IMR-90 (cell line): ENCODE measurements around the gene ADCY4. TPM values are rescaled to one million over a fixed set of nuclear protein-coding genes. Genes with fewer than 3 reads are reported as not detected.

ENCODE experiments used
- ATAC-seq: fragments of 200-7000 bp; cut with Tn5 transposase; 2 replicates; pipeline ENCODE4 v1.9.1; 2020; ENCODE audit warnings: low read depth, mild to moderate bottlenecking, moderate library complexity
- BruUV-seq: library from RNA; stranded (reverse); fragments of 400-500 nt; replicated peaks from 2 replicates; lab custom pipeline; 2021; lab: Mats Ljungman, UMichigan
- CTCF ChIA-PET: fragments of 300-600 bp; formaldehyde crosslinking; extraction: SDS; loops from one replicate; lab custom pipeline; 2021; ENCODE audit warnings: antibody characterized with exemption; lab: Yijun Ruan, JAX
- POLR2A ChIA-PET: fragments of 300-600 bp; sonication (Branson Sonifier 250); formaldehyde crosslinking; loops from one replicate; lab custom pipeline; 2022; ENCODE audit warnings: antibody characterized with exemption; ENCODE audit not compliant: unreplicated experiment; lab: Charles Lee
- DNase-seq: peaks from one replicate; pipeline ENCODE4 v3.0.0; 2013
- H2AFZ ChIP-seq: replicated peaks from 2 replicates; pipeline ENCODE3; 2013; ENCODE audit warnings: low read length, mild to moderate bottlenecking; ENCODE audit not compliant: poor library complexity
- H2AK5ac ChIP-seq: 2 replicates; pipeline ENCODE4 v1.6.1; 2013; ENCODE audit warnings: low read depth, low read length, inconsistent platforms
- H2AK9ac ChIP-seq: replicated peaks from 2 replicates; pipeline ENCODE3; 2013; ENCODE audit warnings: mild to moderate bottlenecking, low read depth, low read length, moderate library complexity; ENCODE audit not compliant: poor library complexity
- H2BK120ac ChIP-seq: 2 replicates; pipeline ENCODE4 v1.6.1; 2013; ENCODE audit warnings: low read depth, low read length, inconsistent platforms
- H2BK15ac ChIP-seq: 3 replicates; pipeline ENCODE4 v1.6.1; 2013; ENCODE audit warnings: low read depth, low read length, inconsistent platforms
- H2BK20ac ChIP-seq: 2 replicates; pipeline ENCODE4 v1.6.1; 2013; ENCODE audit warnings: low read depth, mild to moderate bottlenecking, inconsistent platforms, low read length, moderate library complexity
- H2BK5ac ChIP-seq: 2 replicates; pipeline ENCODE4 v1.6.1; 2013; ENCODE audit warnings: mild to moderate bottlenecking, low read depth, low read length, inconsistent platforms; ENCODE audit not compliant: poor library complexity, severe bottlenecking
- H3K14ac ChIP-seq: replicated peaks from 2 replicates; pipeline ENCODE4 v1.6.1; 2013; ENCODE audit warnings: low read depth, low read length, inconsistent platforms
- H3K18ac ChIP-seq: 2 replicates; pipeline ENCODE4 v1.6.1; 2013; ENCODE audit warnings: low read depth, low read length, control low read depth
- H3K23ac ChIP-seq: 2 replicates; pipeline ENCODE4 v1.6.1; 2013; ENCODE audit warnings: low read depth, low read length, inconsistent platforms
- H3K27ac ChIP-seq: 2 replicates; pipeline ENCODE4 v1.5.1; 2013; ENCODE audit warnings: mild to moderate bottlenecking, control low read depth, low read length; ENCODE audit not compliant: insufficient read depth
- H3K27me3 ChIP-seq: 2 replicates; pipeline ENCODE4 v1.6.1; 2013; ENCODE audit warnings: low read length; ENCODE audit not compliant: control insufficient read depth, insufficient read depth
- H3K36me3 ChIP-seq: 2 replicates; pipeline ENCODE4 v1.6.1; 2013; ENCODE audit warnings: low read length, mixed read lengths; ENCODE audit not compliant: control insufficient read depth, insufficient read depth
- H3K4ac ChIP-seq: 2 replicates; pipeline ENCODE4 v1.6.1; 2013; ENCODE audit warnings: low read depth, low read length, inconsistent platforms
- H3K4me1 ChIP-seq: 2 replicates; pipeline ENCODE4 v1.6.1; 2013; ENCODE audit warnings: low read length, mixed read lengths; ENCODE audit not compliant: control insufficient read depth, insufficient read depth
- H3K4me2 ChIP-seq: 2 replicates; pipeline ENCODE4 v1.6.1; 2013; ENCODE audit warnings: low read depth, mild to moderate bottlenecking, control low read depth, low read length, moderate library complexity
- H3K4me3 ChIP-seq: 2 replicates; pipeline ENCODE4 v1.5.1; 2013; ENCODE audit warnings: low read depth, mild to moderate bottlenecking, control low read depth, low read length, moderate library complexity; ENCODE audit not compliant: insufficient read depth
- H3K56ac ChIP-seq: 2 replicates; pipeline ENCODE4 v1.6.1; 2013; ENCODE audit warnings: low read length, inconsistent platforms; ENCODE audit not compliant: insufficient read depth; ENCODE audit errors: extremely low read depth
- H3K79me1 ChIP-seq, 2 experiments: 2 replicates each; pipeline ENCODE4 v1.6.1; 2013; ENCODE audit warnings: low read length in 2 of 2, inconsistent platforms in 1 of 2, low read depth in 1 of 2
- H3K9ac ChIP-seq: 2 replicates; pipeline ENCODE4 v1.6.1; 2013; ENCODE audit warnings: low read depth, low read length, control low read depth
- H3K9me1 ChIP-seq: 2 replicates; pipeline ENCODE4 v1.6.1; 2013; ENCODE audit warnings: low read length, inconsistent platforms; ENCODE audit not compliant: insufficient read depth
- H3K9me3 ChIP-seq: 2 replicates; pipeline ENCODE4 v1.6.1; 2013; ENCODE audit warnings: low read length; ENCODE audit not compliant: control insufficient read depth, insufficient read depth
- H4K20me1 ChIP-seq: 2 replicates; pipeline ENCODE4 v1.6.1; 2013; ENCODE audit warnings: low read length, inconsistent platforms; ENCODE audit not compliant: insufficient read depth
- H4K5ac ChIP-seq: 2 replicates; pipeline ENCODE4 v1.6.1; 2013; ENCODE audit warnings: mild to moderate bottlenecking, low read depth, low read length, control low read depth
- H4K8ac ChIP-seq, 2 experiments: 2 replicates each; pipeline ENCODE4 v1.6.1; 2013; ENCODE audit warnings: low read depth in 2 of 2, low read length in 2 of 2, control low read depth in 1 of 2, inconsistent platforms in 1 of 2
- H4K91ac ChIP-seq: 2 replicates; pipeline ENCODE4 v1.6.1; 2013; ENCODE audit warnings: low read depth, low read length, inconsistent platforms; ENCODE audit not compliant: insufficient read depth
- BHLHE40 ChIP-seq: fragments of 150-350 bp; IDR thresholded peaks from 2 replicates; pipeline ENCODE4 v1.6.1; 2016; ENCODE audit warnings: mild to moderate bottlenecking, low read depth, low read length
- CEBPB ChIP-seq: IDR thresholded peaks from 2 replicates; pipeline ENCODE4 v1.6.1; 2012; ENCODE audit warnings: low read depth, low read length, improper control_type of control experiment
- CHD1 ChIP-seq: IDR thresholded peaks from 2 replicates; pipeline ENCODE4 v1.6.1; 2012; ENCODE audit warnings: low read depth, low read length, improper control_type of control experiment
- CTCF ChIP-seq: conservative IDR thresholded peaks from 2 replicates; pipeline ENCODE4 v1.5.1; 2012; ENCODE audit warnings: mild to moderate bottlenecking, low read depth, low read length, improper control_type of control experiment
- ELK1 ChIP-seq: fragments of 150-350 bp; IDR thresholded peaks from 2 replicates; pipeline ENCODE4 v1.6.1; 2016; ENCODE audit warnings: low read depth, mild to moderate bottlenecking, low read length, moderate library complexity, borderline replicate concordance
- FOS ChIP-seq: fragments of 150-350 bp; IDR thresholded peaks from 2 replicates; pipeline ENCODE4 v1.6.1; 2016; ENCODE audit warnings: low read depth, low read length
- MAFK ChIP-seq: IDR thresholded peaks from 2 replicates; pipeline ENCODE4 v1.6.1; 2012; ENCODE audit warnings: low read depth, low read length, improper control_type of control experiment
- MAZ ChIP-seq: IDR thresholded peaks from 2 replicates; pipeline ENCODE4 v1.6.1; 2012; ENCODE audit warnings: low read depth, mild to moderate bottlenecking, low read length, improper control_type of control experiment, moderate library complexity, borderline replicate concordance
- POLR2A ChIP-seq: IDR thresholded peaks from 2 replicates; pipeline ENCODE4 v1.6.1; 2012; ENCODE audit warnings: mild to moderate bottlenecking, low read depth, low read length
- RAD21 ChIP-seq: IDR thresholded peaks from 2 replicates; pipeline ENCODE4 v1.6.1; 2012; ENCODE audit warnings: low read length, improper control_type of control experiment
- RCOR1 ChIP-seq: IDR thresholded peaks from 2 replicates; pipeline ENCODE4 v1.6.1; 2012; ENCODE audit warnings: mild to moderate bottlenecking, low read length, improper control_type of control experiment; ENCODE audit not compliant: insufficient replicate concordance
- RFX5 ChIP-seq: IDR thresholded peaks from 2 replicates; pipeline ENCODE4 v1.8.0; 2012; ENCODE audit warnings: low read depth, mild to moderate bottlenecking, low read length, moderate library complexity
- SMC3 ChIP-seq: fragments of 150-350 bp; IDR thresholded peaks from 2 replicates; pipeline ENCODE4 v1.6.1; 2016; ENCODE audit warnings: low read depth, mild to moderate bottlenecking, antibody characterized with exemption, low read length, moderate library complexity
- USF2 ChIP-seq: fragments of 150-350 bp; IDR thresholded peaks from 2 replicates; pipeline ENCODE4 v1.6.1; 2017; ENCODE audit warnings: mild to moderate bottlenecking, antibody characterized with exemption, low read length, low read depth
- WGBS, 2 experiments: methylation state at CpG; one replicate each; pipeline versions ENCODE4 v1.1.5 to v1.1.7; 2013; ENCODE audit warnings: missing lambda C conversion rate in 2 of 2; ENCODE audit not compliant: insufficient read length in 1 of 2; ENCODE audit errors: extremely low coverage in 2 of 2; 5-methylcytosine and 5-hydroxymethylcytosine counted together
- dilution Hi-C: fragments of 300-500 bp; cut with HindIII; formaldehyde crosslinking; loops from one replicate; pipeline ENCODE4 v1.14.3; 2018; ENCODE audit warnings: low sequenced_read_pairs; ENCODE audit not compliant: unreplicated experiment
- in situ Hi-C: fragments of 300-500 bp; cut with MboI; formaldehyde crosslinking; loops from 3 replicates; pipeline ENCODE4 v1.14.3; 2019; ENCODE audit warnings: low sequenced_read_pairs, inconsistent platforms, mixed read lengths
- intact Hi-C: fragments of 100-400 bp; cut with micrococcal nuclease; formaldehyde crosslinking; loops from 2 replicates; pipeline ENCODE4 v1.10.0; 2022
- polyA plus RNA-seq, 3 experiments: library from polyadenylated mRNA; depleted of rRNA; stranded (reverse); fragments of >200 nt; gene quantifications; 2 replicates each; pipeline ENCODE4 v1.2.3, GENCODE V29; 2012; ENCODE audit warnings: low replicate concordance in 1 of 3
- total RNA-seq: library from RNA; depleted of rRNA; stranded (reverse); fragments of >200 nt; gene quantifications from 2 replicates; pipeline ENCODE4 v1.2.3, GENCODE V29; 2012

The ADCY4 gene
- total and polyA plus RNA-seq, 2 of the 4 experiments (the other 2 are of a cell fraction): not detected

- no peak overlapping the region for H2AFZ ChIP-seq
- no peak overlapping the region for H2BK120ac ChIP-seq
- no peak overlapping the region for H2BK5ac ChIP-seq
- no peak overlapping the region for H3K4ac ChIP-seq
- no peak overlapping the region for H3K9ac ChIP-seq
- H2AK5ac ChIP-seq: no peak overlapping the region
- no peak overlapping the region for H3K4me2 ChIP-seq
- H3K9me1 ChIP-seq: peaks cover 3% of the 10 kb centered on the region; the same call in 1 of the 2 replicates
- H3K9me3 ChIP-seq: no peaks in the 10 kb centered on the region
- no peak overlapping the region for H3K27ac ChIP-seq
- in situ Hi-C loops: no loop called here
- no peaks in the 10 kb centered on the region for H3K36me3 ChIP-seq
- H4K8ac ChIP-seq: no peak overlapping the region
- H3K79me1 ChIP-seq: no peaks in the 10 kb centered on the region
- intact Hi-C loops: no loop called here
- H3K56ac ChIP-seq: no peak overlapping the region
- ChIA-PET CTCF (interaction anchor here (0.6 kb wide), 1 partner anchor 13 kb away, joined by 3 read pairs; no protein-coding TSS in a partner anchor), POLR2A (no interaction called here)
- H3K4me1 ChIP-seq: peaks cover 3% of the 10 kb centered on the region
- H3K23ac ChIP-seq: no peak overlapping the region
- no peak overlapping the region for H2AK9ac ChIP-seq
- WGBS, 2 experiments: 72 to 100% methylated on average over 1 to 3 of the region's 4 CpGs
- BruUV-seq: no TSS peak
- H3K18ac ChIP-seq: no peak overlapping the region
- no peak overlapping the region for H4K5ac ChIP-seq
- H2BK15ac ChIP-seq: no peak overlapping the region
- no peak overlapping the region for H3K4me3 ChIP-seq
- no peak overlapping the region for H2BK20ac ChIP-seq
- DNase-seq (no peak), ATAC-seq (no peak)
- dilution Hi-C loops: no loop called here
- 0 out of 2 replicates have a peak, but pooled peaks cover 3% of the 10 kb centered on the region for H4K20me1 ChIP-seq
- TF ChIP-seq BHLHE40 (no peak), POLR2A (no peak), RCOR1 (no peak), CHD1 (no peak), RAD21 (no peak), CEBPB (no peak), CTCF (no peak), RFX5 (no peak), SMC3 (no peak), FOS (no peak), USF2 (no peak), MAZ (no peak), MAFK (no peak), ELK1 (no peak)
- H3K27me3 ChIP-seq: peaks cover 10% of the 10 kb centered on the region
- no peak overlapping the region; the same call in 1 of the 2 replicates for H3K14ac ChIP-seq
- H4K91ac ChIP-seq: no peak overlapping the region
Measured at GRCh38 chr14:24384169-24384568, 49.3 kb upstream of the ADCY4 start.
